IPS-18a (cell line): ENCODE data around the gene NUDT1.

Source experiments
- H3K27ac ChIP-seq: one replicate; pipeline ENCODE4 v1.5.1; 2013; ENCODE audit warnings: low read length
- H3K27me3 ChIP-seq: one replicate; pipeline ENCODE4 v1.6.1; 2013; ENCODE audit warnings: mild to moderate bottlenecking, low read length; ENCODE audit not compliant: control insufficient read depth, insufficient read depth
- H3K36me3 ChIP-seq: one replicate; pipeline ENCODE4 v1.6.1; 2013; ENCODE audit warnings: low read depth, low read length; ENCODE audit not compliant: control insufficient read depth
- H3K4me1 ChIP-seq: one replicate; pipeline ENCODE4 v1.6.1; 2013; ENCODE audit warnings: low read depth, low read length; ENCODE audit not compliant: control insufficient read depth
- H3K4me3 ChIP-seq: one replicate; pipeline ENCODE4 v1.5.1; 2013; ENCODE audit warnings: low read length
- H3K9ac ChIP-seq: one replicate; pipeline ENCODE4 v1.6.1; 2013; ENCODE audit warnings: mild to moderate bottlenecking, low read length, moderate library complexity
- H3K9me3 ChIP-seq: one replicate; pipeline ENCODE4 v1.6.1; 2013; ENCODE audit warnings: low read depth, low read length; ENCODE audit not compliant: control insufficient read depth

The NUDT1 gene

GRCh38 chr7:2243458-2243857, 1.4 kb downstream of the NUDT1 start:
- H3K9me3 ChIP-seq = no peaks in the 10 kb centered on the region
- peaks cover 11% of the 10 kb centered on the region for H3K4me1 ChIP-seq
- H3K4me3 ChIP-seq = peak overlapping the region; percentile 80
- no peaks in the 10 kb centered on the region for H3K27me3 ChIP-seq
- H3K36me3 ChIP-seq = peaks cover 13% of the 10 kb centered on the region
- no peak overlapping the region for H3K9ac ChIP-seq
- no peak overlapping the region for H3K27ac ChIP-seq

GRCh38 chr7:2244404-2244995, 2.5 kb downstream of the NUDT1 start:
- Histone ChIP-seq H3K4me1 (peaks cover 11% of the 10 kb centered on the region), H3K9me3 (no peaks in the 10 kb centered on the region), H3K9ac (no peak overlapping the region), H3K36me3 (peaks cover 7% of the 10 kb centered on the region), H3K4me3 (no peak overlapping the region), H3K27ac (no peak overlapping the region), H3K27me3 (no peaks in the 10 kb centered on the region)

GRCh38 chr7:2245883-2246675, 4.1 kb downstream of the NUDT1 start:
- no peaks in the 10 kb centered on the region for H3K27me3 ChIP-seq
- no peak overlapping the region for H3K27ac ChIP-seq
- peaks cover 10% of the 10 kb centered on the region for H3K36me3 ChIP-seq
- no peak overlapping the region for H3K9ac ChIP-seq
- no peak overlapping the region for H3K4me3 ChIP-seq
- H3K4me1 ChIP-seq = peaks cover 11% of the 10 kb centered on the region
- no peaks in the 10 kb centered on the region for H3K9me3 ChIP-seq

- Histone ChIP-seq H3K27me3 (no peaks in the 10 kb centered on the region), H3K36me3 (peaks cover 10% of the 10 kb centered on the region), H3K9ac (peak overlapping the region; percentile 36), H3K9me3 (no peaks in the 10 kb centered on the region), H3K4me1 (peaks cover 11% of the 10 kb centered on the region), H3K4me3 (no peak overlapping the region), H3K27ac (no peak overlapping the region)
Measured at GRCh38 chr7:2247141-2247995, 5.3 kb downstream of the NUDT1 start.

GRCh38 chr7:2248984-2249694, 7.1 kb downstream of the NUDT1 start:
- Histone ChIP-seq H3K4me3 (no peak overlapping the region), H3K9me3 (no peaks in the 10 kb centered on the region), H3K9ac (no peak overlapping the region), H3K4me1 (peaks cover 4% of the 10 kb centered on the region), H3K36me3 (peaks cover 10% of the 10 kb centered on the region), H3K27ac (no peak overlapping the region), H3K27me3 (no peaks in the 10 kb centered on the region)

GRCh38 chr7:2249744-2250323, 7.8 kb downstream of the NUDT1 start:
- Histone ChIP-seq H3K27ac (no peak overlapping the region), H3K36me3 (peaks cover 9% of the 10 kb centered on the region)

GRCh38 chr7:2251381-2251780, 9.4 kb downstream of the NUDT1 start:
- H3K4me3 ChIP-seq = no peak overlapping the region
- H3K9me3 ChIP-seq = no peaks in the 10 kb centered on the region
- peaks cover 4% of the 10 kb centered on the region for H3K4me1 ChIP-seq
- H3K36me3 ChIP-seq = peaks cover 3% of the 10 kb centered on the region
- no peaks in the 10 kb centered on the region for H3K27me3 ChIP-seq
- no peak overlapping the region for H3K9ac ChIP-seq
- no peak overlapping the region for H3K27ac ChIP-seq

More at GRCh38 chr7:2249744-2250323, 7.8 kb downstream of the NUDT1 start:
- Histone ChIP-seq H3K4me1 (peaks cover 4% of the 10 kb centered on the region), H3K9me3 (no peaks in the 10 kb centered on the region), H3K4me3 (no peak overlapping the region), H3K27me3 (no peaks in the 10 kb centered on the region), H3K9ac (no peak overlapping the region)

GRCh38 chr7:2251841-2252771, 10.1 kb downstream of the NUDT1 start:
- Histone ChIP-seq H3K4me1 (peaks cover 4% of the 10 kb centered on the region), H3K36me3 (peaks cover 3% of the 10 kb centered on the region), H3K4me3 (no peak overlapping the region), H3K9ac (no peak overlapping the region), H3K9me3 (no peaks in the 10 kb centered on the region), H3K27ac (no peak overlapping the region), H3K27me3 (no peaks in the 10 kb centered on the region)

- Histone ChIP-seq H3K36me3 (peaks cover 3% of the 10 kb centered on the region), H3K9me3 (no peaks in the 10 kb centered on the region), H3K9ac (no peak overlapping the region), H3K27ac (no peak overlapping the region), H3K27me3 (no peaks in the 10 kb centered on the region), H3K4me3 (no peak overlapping the region), H3K4me1 (no peaks in the 10 kb centered on the region)
Measured at GRCh38 chr7:2253021-2253420, 11.0 kb downstream of the NUDT1 start.

GRCh38 chr7:2253525-2254244, 11.7 kb downstream of the NUDT1 start:
- H3K4me3 ChIP-seq = no peak overlapping the region
- no peak overlapping the region for H3K9ac ChIP-seq
- no peak overlapping the region for H3K27ac ChIP-seq
- no peaks in the 10 kb centered on the region for H3K4me1 ChIP-seq
- no peaks in the 10 kb centered on the region for H3K27me3 ChIP-seq
- H3K36me3 ChIP-seq = peaks cover 3% of the 10 kb centered on the region
- H3K9me3 ChIP-seq = no peaks in the 10 kb centered on the region
